SK-N-SH treated with all-trans-retinoic acid at 6 μM for 48 hours (cell line): Measurements from ENCODE around the gene SCAF4.

ENCODE experiments used
- ARNTL ChIP-seq: fragments of 450-650 bp; formaldehyde crosslinking; IDR thresholded peaks from 2 replicates; pipeline ENCODE4 v1.5.0; 2020; ENCODE audit warnings: low read depth, mild to moderate bottlenecking, moderate library complexity, borderline replicate concordance
- BACH2 ChIP-seq: fragments of 250-450 bp; sonication (Bioruptor Pico); IDR thresholded peaks from 2 replicates; pipeline ENCODE4 v1.9.0; 2021; ENCODE audit warnings: mild to moderate bottlenecking, borderline replicate concordance
- CREB5 ChIP-seq: fragments of 250-450 bp; sonication (Bioruptor Pico); IDR thresholded peaks from 2 replicates; pipeline ENCODE4 v1.5.1; 2020; ENCODE audit warnings: low read depth, mild to moderate bottlenecking, moderate library complexity
- CSRNP3 ChIP-seq: fragments of 250-450 bp; sonication (Bioruptor Pico); IDR thresholded peaks from 2 replicates; pipeline ENCODE4 v1.5.1; 2021; ENCODE audit warnings: mild to moderate bottlenecking, moderate library complexity
- GLIS3 ChIP-seq: fragments of 250-450 bp; sonication (Bioruptor Pico); IDR thresholded peaks from 2 replicates; pipeline ENCODE4 v1.5.0; 2020; ENCODE audit warnings: mild to moderate bottlenecking, moderate library complexity
- OSR1 ChIP-seq: fragments of 250-450 bp; sonication (Bioruptor Pico); IDR thresholded peaks from 2 replicates; pipeline ENCODE4 v1.8.0; 2022; ENCODE audit warnings: moderate library complexity, mild to moderate bottlenecking, inconsistent platforms
- PATZ1 ChIP-seq: fragments of 250-450 bp; sonication (Bioruptor Pico); IDR thresholded peaks from 2 replicates; pipeline ENCODE4 v1.8.0; 2020; ENCODE audit warnings: mild to moderate bottlenecking, moderate library complexity, borderline replicate concordance
- POU6F1 ChIP-seq: fragments of 250-450 bp; sonication (Bioruptor Pico); IDR thresholded peaks from 2 replicates; pipeline ENCODE4 v1.8.0; 2021; ENCODE audit warnings: low read depth, mild to moderate bottlenecking, moderate library complexity, borderline replicate concordance
- SNAI2 ChIP-seq: fragments of 250-450 bp; sonication (Bioruptor Pico); IDR thresholded peaks from 2 replicates; pipeline ENCODE4 v1.5.0; 2020; ENCODE audit warnings: mild to moderate bottlenecking, moderate library complexity
- TCF4 ChIP-seq: fragments of 250-450 bp; sonication (Bioruptor Pico); IDR thresholded peaks from 2 replicates; pipeline ENCODE4 v1.8.0; 2021; ENCODE audit warnings: mild to moderate bottlenecking, moderate library complexity, borderline replicate concordance
- TOX ChIP-seq: fragments of 250-450 bp; sonication (Bioruptor Pico); IDR thresholded peaks from 2 replicates; pipeline ENCODE4 v1.8.0; 2021; ENCODE audit warnings: mild to moderate bottlenecking, moderate library complexity, borderline replicate concordance
- ZFP3 ChIP-seq: fragments of 250-450 bp; sonication (Bioruptor Pico); IDR thresholded peaks from 2 replicates; pipeline ENCODE4 v1.5.0; 2020; ENCODE audit warnings: mild to moderate bottlenecking, moderate library complexity
- ZNF565 ChIP-seq: fragments of 450-650 bp; formaldehyde crosslinking; conservative IDR thresholded peaks from 2 replicates; pipeline ENCODE4 v1.5.0; 2020; ENCODE audit warnings: low read depth, mild to moderate bottlenecking, moderate library complexity
- ZNF8 ChIP-seq: fragments of 450-650 bp; formaldehyde crosslinking; IDR thresholded peaks from 2 replicates; pipeline ENCODE4 v1.5.0; 2020; ENCODE audit warnings: mild to moderate bottlenecking, moderate library complexity

- TF ChIP-seq CREB5 (CRISPR knock-in tag) = no peak
- no peak for TF ChIP-seq SNAI2 (CRISPR knock-in tag)
- TF ChIP-seq ZNF8 = no peak
- no peak for TF ChIP-seq GLIS3
- no peak for TF ChIP-seq ARNTL (CRISPR knock-in tag)
- TF ChIP-seq ZNF565 = no peak
- TF ChIP-seq POU6F1 (CRISPR knock-in tag) = no peak
- TF ChIP-seq TCF4 (CRISPR knock-in tag) = no peak
- TF ChIP-seq CSRNP3 (CRISPR knock-in tag) = no peak
- TF ChIP-seq TOX (CRISPR knock-in tag) = no peak
- TF ChIP-seq PATZ1 = no peak
- no peak for TF ChIP-seq ZFP3 (CRISPR knock-in tag)
- no peak for TF ChIP-seq OSR1 (CRISPR knock-in tag)
- no peak for TF ChIP-seq BACH2 (CRISPR knock-in tag)
Measured at GRCh38 chr21:31684918-31685317, 47.0 kb downstream of the SCAF4 start.
